ENCODE measurements around the gene OLFML2A. TPM values are rescaled to one million over a fixed set of nuclear protein-coding genes. Genes with fewer than 3 reads are reported as not detected.

Gene OLFML2A
- total and polyA plus RNA-seq, 2 experiments from 2014 or later: 2.2 to 3.4 TPM

GRCh38 chr9:124858330-124859046, 81.6 kb downstream of the OLFML2A start:
- H3K4me3 ChIP-seq: no peak overlapping the region
- peaks cover 51% of the 10 kb centered on the region for H4K20me1 ChIP-seq (ENCODE audit: insufficient read depth, poor library complexity, severe bottlenecking)

DNA sequence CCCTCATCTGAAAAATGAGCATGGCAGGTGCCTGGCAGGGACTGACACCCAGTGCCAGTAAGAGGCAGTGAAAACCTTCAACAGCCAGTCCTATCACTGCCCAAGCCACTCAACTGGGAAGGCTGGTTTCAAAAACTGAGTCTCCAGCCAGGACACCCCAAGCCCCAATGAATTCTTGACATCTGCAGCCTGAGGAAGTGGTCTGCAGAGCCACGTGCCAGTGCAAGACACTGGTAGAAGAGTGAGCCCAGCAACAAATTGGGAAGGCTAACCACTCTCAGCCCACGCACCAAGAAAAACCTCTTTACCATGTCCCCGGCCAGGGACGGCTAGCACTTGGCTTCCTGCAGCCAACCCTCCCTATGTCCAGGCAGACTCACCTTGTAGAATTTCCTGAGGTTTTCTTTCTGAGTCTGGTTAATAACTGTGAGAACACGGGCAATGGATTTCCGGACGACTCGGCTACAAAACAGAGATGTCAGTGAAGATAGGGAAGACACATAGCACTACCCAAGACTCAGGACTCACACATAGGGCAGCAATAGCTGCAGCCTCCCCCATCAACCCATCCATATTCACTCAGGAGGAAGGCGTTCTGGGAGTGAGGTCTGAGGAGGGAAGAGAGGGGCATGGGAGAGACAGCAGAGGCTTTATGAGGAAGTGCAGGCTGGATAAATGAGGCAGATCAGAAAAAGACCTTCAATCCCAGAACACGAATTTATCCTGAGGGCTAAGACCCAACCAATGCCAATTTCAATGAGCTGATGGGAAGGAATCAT, 83.1 kb downstream of the OLFML2A start:
- 78% methylated on average over 10 of the region's 10 CpGs for WGBS (ENCODE audit: low lambda C conversion rate, missing lambda C conversion rate)
- H3K79me2 ChIP-seq: peaks cover 29% of the 10 kb centered on the region
- no peaks in the 10 kb centered on the region for H3K9me3 ChIP-seq (ENCODE audit: low read depth)
- H3K36me3 ChIP-seq (replicated peaks; ENCODE audit: insufficient read depth, low read depth): no peaks in the 10 kb centered on the region
- no peaks in the 10 kb centered on the region for H3K27me3 ChIP-seq
- TF ChIP-seq CTCF (IDR thresholded peaks at IDR 0.05; ENCODE audit: poor library complexity) (no peak), EZH2phosphoT487 (IDR thresholded peaks at IDR 0.05; ENCODE audit: low read depth, severe bottlenecking, unreplicated experiment) (no peak), EZH2 (IDR thresholded peaks at IDR 0.05; ENCODE audit: borderline replicate concordance) (no peak)
- peaks cover 13% of the 10 kb centered on the region for H3K4me1 ChIP-seq (ENCODE audit: insufficient read depth)
- H2AFZ ChIP-seq: no peak overlapping the region
- DNase-seq (ENCODE audit: low spot score): no peak
- H3K27ac ChIP-seq: no peak overlapping the region
- peak overlapping the region; percentile 99 for H3K4me2 ChIP-seq
- H4K20me1 ChIP-seq (ENCODE audit: insufficient read depth, poor library complexity, severe bottlenecking): peaks cover 51% of the 10 kb centered on the region
- H3K4me3 ChIP-seq: peak overlapping the region; percentile 90
- H3K9me2 ChIP-seq (replicated peaks; ENCODE audit: insufficient read depth): no peaks in the 10 kb centered on the region

More at GRCh38 chr9:124858330-124859046, 81.6 kb downstream of the OLFML2A start:
- Histone ChIP-seq H3K4me1 (ENCODE audit: insufficient read depth) (peaks cover 13% of the 10 kb centered on the region), H2AFZ (no peak overlapping the region), H3K4me2 (no peak overlapping the region), H3K27me3 (no peaks in the 10 kb centered on the region), H3K79me2 (peaks cover 29% of the 10 kb centered on the region), H3K36me3 (replicated peaks; ENCODE audit: insufficient read depth, low read depth) (no peaks in the 10 kb centered on the region), H3K27ac (no peak overlapping the region), H3K9me3 (ENCODE audit: low read depth) (no peaks in the 10 kb centered on the region), H3K9me2 (replicated peaks; ENCODE audit: insufficient read depth) (no peaks in the 10 kb centered on the region)
- no peak for DNase-seq (ENCODE audit: low spot score)
- no peak for TF ChIP-seq EZH2phosphoT487 (IDR thresholded peaks at IDR 0.05; ENCODE audit: low read depth, severe bottlenecking, unreplicated experiment)
- no peak for TF ChIP-seq EZH2 (IDR thresholded peaks at IDR 0.05; ENCODE audit: borderline replicate concordance)
- TF ChIP-seq CTCF (IDR thresholded peaks at IDR 0.05; ENCODE audit: poor library complexity): no peak
- 93% methylated on average over 9 of the region's 9 CpGs for WGBS (ENCODE audit: low lambda C conversion rate, missing lambda C conversion rate)

GRCh38 chr9:124860582-124861341, 83.8 kb downstream of the OLFML2A start:
- no peaks in the 10 kb centered on the region for H3K36me3 ChIP-seq (replicated peaks; ENCODE audit: insufficient read depth, low read depth)
- H3K79me2 ChIP-seq: peaks cover 29% of the 10 kb centered on the region
- no peak for DNase-seq (ENCODE audit: low spot score)
- no peak overlapping the region for H2AFZ ChIP-seq
- H4K20me1 ChIP-seq (ENCODE audit: insufficient read depth, poor library complexity, severe bottlenecking): peaks cover 51% of the 10 kb centered on the region
- peak overlapping the region; percentile 99 for H3K4me2 ChIP-seq
- H3K27ac ChIP-seq: peak overlapping the region; percentile 96
- H3K9me2 ChIP-seq (replicated peaks; ENCODE audit: insufficient read depth): no peaks in the 10 kb centered on the region
- 8% methylated on average over 12 of the region's 12 CpGs for WGBS (ENCODE audit: low lambda C conversion rate, missing lambda C conversion rate)
- no peaks in the 10 kb centered on the region for H3K9me3 ChIP-seq (ENCODE audit: low read depth)
- peaks cover 13% of the 10 kb centered on the region for H3K4me1 ChIP-seq (ENCODE audit: insufficient read depth)
- H3K27me3 ChIP-seq: no peaks in the 10 kb centered on the region
- no peak for TF ChIP-seq EZH2 (IDR thresholded peaks at IDR 0.05; ENCODE audit: borderline replicate concordance)
- TF ChIP-seq CTCF (IDR thresholded peaks at IDR 0.05; ENCODE audit: poor library complexity): no peak
- TF ChIP-seq EZH2phosphoT487 (IDR thresholded peaks at IDR 0.05; ENCODE audit: low read depth, severe bottlenecking, unreplicated experiment): no peak
- peak overlapping the region; percentile 90 for H3K4me3 ChIP-seq

Data from hepatocyte (in vitro differentiated cells).